ENCODE measurements around the gene NOL12. TPM values are rescaled to one million over a fixed set of nuclear protein-coding genes. Genes with fewer than 3 reads are reported as not detected.
A peak's percentile ranks its signal among the peaks of the same experiment; 100 is the strongest.

The NOL12 gene
- total and polyA plus RNA-seq, 3 experiments from 2014 or later = 38.3 to 57.2 (median 53.6) TPM

GRCh38 chr22:37675930-37676735 is 10.0 kb upstream of the NOL12 start:
- peak overlapping the region; percentile 93 to 100 (median 99) for H3K27ac Mint-ChIP-seq
- Histone ChIP-seq H3K9me3 (ENCODE audit: low read length) (no peaks in the 10 kb centered on the region), H3K4me3 (ENCODE audit: low read length) (peak overlapping the region; percentile 68), H3K27ac (ENCODE audit: low read depth, low read length) (peak overlapping the region; percentile 83), H3K4me1 (ENCODE audit: insufficient read depth, low read length) (peaks cover 44% of the 10 kb centered on the region), H3K36me3 (ENCODE audit: insufficient read depth, low read length) (no peaks in the 10 kb centered on the region), H3K27me3 (ENCODE audit: insufficient read depth, low read length, poor library complexity, severe bottlenecking) (no peaks in the 10 kb centered on the region)
- no peaks in the 10 kb centered on the region for H3K27me3 Mint-ChIP-seq
- DNase-seq = peak in 1 of 5 donors; percentile 35
- H3K4me1 Mint-ChIP-seq = peaks cover 38 to 68% (median 40%) of the 10 kb centered on the region in 3 donors
- ChIA-PET CTCF (interaction anchor here (0.6 to 16.7 kb wide), 8 partner anchors 9 to 68 kb away, joined by 3 to 375 read pairs (median 10); partner anchors contain the start of genes GGA1, NOL12, PDXP and SH3BP1), POLR2A (interaction anchor here (1.1 to 4.7 kb wide), 6 partner anchors 15 to 49 kb away, joined by 3 to 59 read pairs (median 7); partner anchors contain the start of gene PDXP)
- peak overlapping the region; percentile 85 to 97 (median 89) for H3K4me3 Mint-ChIP-seq
- H3K9me3 Mint-ChIP-seq = no peaks in the 10 kb centered on the region
- H3K36me3 Mint-ChIP-seq = peaks cover 0 to 16% (median 4%) of the 10 kb centered on the region in 3 donors

GRCh38 chr22:37676736-37677492 is 9.2 kb upstream of the NOL12 start:
- peak; percentile 88 to 96 (median 91) for DNase-seq
- Histone ChIP-seq H3K9me3 (ENCODE audit: low read length) (no peaks in the 10 kb centered on the region), H3K27ac (ENCODE audit: low read depth, low read length) (peak overlapping the region; percentile 83), H3K27me3 (ENCODE audit: insufficient read depth, low read length, poor library complexity, severe bottlenecking) (no peaks in the 10 kb centered on the region), H3K4me3 (ENCODE audit: low read length) (peak overlapping the region; percentile 68), H3K36me3 (ENCODE audit: insufficient read depth, low read length) (no peaks in the 10 kb centered on the region), H3K4me1 (ENCODE audit: insufficient read depth, low read length) (peaks cover 45% of the 10 kb centered on the region)
- ChIA-PET CTCF (interaction anchor here (0.6 to 16.7 kb wide), 7 partner anchors 9 to 69 kb away, joined by 3 to 375 read pairs (median 30); partner anchors contain the start of genes GGA1, NOL12, PDXP and SH3BP1), POLR2A (interaction anchor here (0.6 to 4.7 kb wide), 11 partner anchors 9 to 901 kb away, joined by 3 to 59 read pairs (median 5); partner anchors contain the start of genes GGA1, IFT27, NOL12 and PDXP)
- Mint-ChIP-seq H3K36me3 (peaks cover 0 to 16% (median 4%) of the 10 kb centered on the region in 3 donors), H3K4me1 (peaks cover 44 to 69% (median 45%) of the 10 kb centered on the region in 3 donors), H3K27ac (peak overlapping the region; percentile 93 to 100 (median 99)), H3K9me3 (no peaks in the 10 kb centered on the region), H3K27me3 (no peaks in the 10 kb centered on the region), H3K4me3 (peak overlapping the region; percentile 85 to 97 (median 89))

GRCh38 chr22:37677493-37677974 is 8.6 kb upstream of the NOL12 start:
- no peaks in the 10 kb centered on the region for H3K9me3 ChIP-seq (ENCODE audit: low read length)
- H3K4me1 Mint-ChIP-seq = peaks cover 39 to 63% (median 39%) of the 10 kb centered on the region in 3 donors
- no peak for DNase-seq
- peak overlapping the region; percentile 68 for H3K4me3 ChIP-seq (ENCODE audit: low read length)
- H3K36me3 ChIP-seq (ENCODE audit: insufficient read depth, low read length) = no peaks in the 10 kb centered on the region
- no peaks in the 10 kb centered on the region for H3K9me3 Mint-ChIP-seq
- H3K27me3 ChIP-seq (ENCODE audit: insufficient read depth, low read length, poor library complexity, severe bottlenecking) = no peaks in the 10 kb centered on the region
- peak overlapping the region; percentile 83 for H3K27ac ChIP-seq (ENCODE audit: low read depth, low read length)
- H3K4me1 ChIP-seq (ENCODE audit: insufficient read depth, low read length) = peaks cover 38% of the 10 kb centered on the region
- H3K4me3 Mint-ChIP-seq = peak overlapping the region; percentile 85 to 97 (median 89)
- H3K27me3 Mint-ChIP-seq = no peaks in the 10 kb centered on the region
- ChIA-PET CTCF (interaction anchor here (0.6 to 16.7 kb wide), 6 partner anchors 9 to 70 kb away, joined by 3 to 375 read pairs (median 22); partner anchors contain the start of genes GGA1, NOL12, PDXP and SH3BP1), POLR2A (interaction anchor here (0.6 to 4.7 kb wide), 11 partner anchors 8 to 901 kb away, joined by 3 to 59 read pairs (median 5); partner anchors contain the start of genes GGA1, IFT27, NOL12 and PDXP)
- peak overlapping the region; percentile 93 to 100 (median 99) for H3K27ac Mint-ChIP-seq
- H3K36me3 Mint-ChIP-seq = peaks cover 0 to 16% (median 4%) of the 10 kb centered on the region in 3 donors

- peaks cover 0 to 16% (median 4%) of the 10 kb centered on the region in 3 donors for H3K36me3 Mint-ChIP-seq
- peak overlapping the region in 6 of 8 donors; percentile 82 to 99 (median 96) for H3K27ac Mint-ChIP-seq
- H3K9me3 Mint-ChIP-seq = no peaks in the 10 kb centered on the region
- Histone ChIP-seq H3K27me3 (ENCODE audit: insufficient read depth, low read length, poor library complexity, severe bottlenecking) (no peaks in the 10 kb centered on the region), H3K4me3 (ENCODE audit: low read length) (no peak overlapping the region), H3K27ac (ENCODE audit: low read depth, low read length) (no peak overlapping the region), H3K36me3 (ENCODE audit: insufficient read depth, low read length) (no peaks in the 10 kb centered on the region), H3K4me1 (ENCODE audit: insufficient read depth, low read length) (peaks cover 31% of the 10 kb centered on the region), H3K9me3 (ENCODE audit: low read length) (no peaks in the 10 kb centered on the region)
- ChIA-PET CTCF (interaction anchor here (5.6 to 16.7 kb wide), 4 partner anchors 16 to 70 kb away, joined by 38 to 375 read pairs (median 68); partner anchors contain the start of genes GGA1, PDXP and SH3BP1), POLR2A (interaction anchor here (1.6 to 4.7 kb wide), 4 partner anchors 20 to 53 kb away, joined by 5 to 59 read pairs (median 8); partner anchors contain the start of gene PDXP)
- no peak for DNase-seq
- no peak overlapping the region for H3K4me3 Mint-ChIP-seq
- peaks cover 37 to 54% (median 38%) of the 10 kb centered on the region in 3 donors for H3K4me1 Mint-ChIP-seq
- H3K27me3 Mint-ChIP-seq = no peaks in the 10 kb centered on the region
Measured at GRCh38 chr22:37678372-37678771, 7.8 kb upstream of the NOL12 start.

- CTCF ChIA-PET = interaction anchor here (0.7 to 16.7 kb wide), 7 partner anchors 8 to 72 kb away, joined by 3 to 375 read pairs (median 38); partner anchors contain the start of genes GGA1, PDXP and SH3BP1
Measured at GRCh38 chr22:37679670-37680069, 6.5 kb upstream of the NOL12 start.

GRCh38 chr22:37680191-37680851 is 5.8 kb upstream of the NOL12 start:
- Mint-ChIP-seq H3K36me3 (peaks cover 0 to 16% (median 4%) of the 10 kb centered on the region in 3 donors), H3K27ac (peak overlapping the region in 3 of 8 donors; percentile 44 to 66 (median 57)), H3K4me1 (peaks cover 27 to 36% (median 29%) of the 10 kb centered on the region in 3 donors), H3K9me3 (no peaks in the 10 kb centered on the region), H3K4me3 (peak overlapping the region in 2 of 7 donors; percentile 34 to 68), H3K27me3 (no peaks in the 10 kb centered on the region)
- H3K9me3 ChIP-seq (ENCODE audit: low read length) = no peaks in the 10 kb centered on the region
- POLR2A ChIA-PET = interaction anchor here (1.2 to 1.9 kb wide), 2 partner anchors 22 to 37 kb away, joined by 3 to 10 read pairs; partner anchors contain the start of gene PDXP
- no peak overlapping the region for H3K4me3 ChIP-seq (ENCODE audit: low read length)
- H3K27ac ChIP-seq (ENCODE audit: low read depth, low read length) = no peak overlapping the region
- peaks cover 20% of the 10 kb centered on the region for H3K4me1 ChIP-seq (ENCODE audit: insufficient read depth, low read length)
- CTCF ChIA-PET = interaction anchor here (1.0 to 16.7 kb wide), 10 partner anchors 11 to 141 kb away, joined by 4 to 375 read pairs (median 24); partner anchors contain the start of genes GGA1, PDXP and SH3BP1
- H3K27me3 ChIP-seq (ENCODE audit: insufficient read depth, low read length, poor library complexity, severe bottlenecking) = no peaks in the 10 kb centered on the region
- DNase-seq = no peak
- H3K36me3 ChIP-seq (ENCODE audit: insufficient read depth, low read length) = no peaks in the 10 kb centered on the region

More at GRCh38 chr22:37679670-37680069, 6.5 kb upstream of the NOL12 start:
- Histone ChIP-seq H3K27me3 (ENCODE audit: insufficient read depth, low read length, poor library complexity, severe bottlenecking) (no peaks in the 10 kb centered on the region), H3K27ac (ENCODE audit: low read depth, low read length) (no peak overlapping the region), H3K4me3 (ENCODE audit: low read length) (no peak overlapping the region), H3K36me3 (ENCODE audit: insufficient read depth, low read length) (no peaks in the 10 kb centered on the region), H3K9me3 (ENCODE audit: low read length) (no peaks in the 10 kb centered on the region), H3K4me1 (ENCODE audit: insufficient read depth, low read length) (peaks cover 26% of the 10 kb centered on the region)
- Mint-ChIP-seq H3K36me3 (peaks cover 0 to 16% (median 4%) of the 10 kb centered on the region in 3 donors), H3K27me3 (no peaks in the 10 kb centered on the region), H3K27ac (peak overlapping the region in 5 of 8 donors; percentile 43 to 80 (median 44)), H3K4me3 (peak overlapping the region in 2 of 7 donors; percentile 41 to 68), H3K9me3 (no peaks in the 10 kb centered on the region), H3K4me1 (peaks cover 28 to 43% (median 31%) of the 10 kb centered on the region in 3 donors)
- POLR2A ChIA-PET = interaction anchor here (1.2 kb wide), 1 partner anchor 21 kb away, joined by 3 read pairs; the partner anchor contains the start of gene PDXP
- no peak for DNase-seq
